ENCODE data around the gene EPS8L3.
"Not testable (repeated sequence)": the region's sequence is repeated elsewhere in the genome, so short reads cannot be mapped to it uniquely, and the experiment has no call there.

The EPS8L3 gene

GRCh38 chr1:109770331-109771095 lies 6.8 kb upstream of the EPS8L3 start:
- intact Hi-C loops (cut with DNase I), result no loop called here
- DNase-seq, result peak; percentile 23 to 89 (median 71)

- intact Hi-C loops (cut with DNase I), result no loop called here
- DNase-seq, result peak in 9 of 42 donors; percentile 0 to 27 (median 6)
These were observed 5.8 kb upstream of the EPS8L3 start for GRCh38 chr1:109769330-109770078.

- intact Hi-C loops (cut with DNase I), result no loop called here
- peak in 12 of 42 donors; percentile 2 to 38 (median 14) for DNase-seq
These were observed 5.1 kb upstream of the EPS8L3 start for GRCh38 chr1:109768820-109769219.

- DNase-seq, result peak in 12 of 42 donors; percentile 0 to 23 (median 3)
- intact Hi-C loops (cut with DNase I), result no loop called here
These were observed 4.6 kb upstream of the EPS8L3 start for GRCh38 chr1:109768335-109768650.

- intact Hi-C loops (cut with DNase I), result no loop called here
- DNase-seq, result peak in 16 of 42 donors; percentile 1 to 30 (median 6)
These were observed 4.1 kb upstream of the EPS8L3 start for GRCh38 chr1:109767637-109768334.

- intact Hi-C loops (cut with DNase I), result not testable (repeated sequence)
These were observed 3.4 kb upstream of the EPS8L3 start for GRCh38 chr1:109766991-109767636.

GRCh38 chr1:109765896-109766615 lies 2.3 kb upstream of the EPS8L3 start:
- intact Hi-C loops (cut with DNase I), result no loop called here
- peak in 16 of 42 donors; percentile 1 to 32 (median 8) for DNase-seq

More at GRCh38 chr1:109766991-109767636, 3.4 kb upstream of the EPS8L3 start:
- DNase-seq, result peak in 18 of 42 donors; percentile 1 to 43 (median 22)

- peak in 9 of 42 donors; percentile 2 to 28 (median 8) for DNase-seq
- intact Hi-C loops (cut with DNase I), result no loop called here
These were observed 1.7 kb upstream of the EPS8L3 start for GRCh38 chr1:109765483-109765815.

- intact Hi-C loops (cut with DNase I), result no loop called here
These were observed 1.1 kb upstream of the EPS8L3 start for GRCh38 chr1:109764561-109765482.

GRCh38 chr1:109762821-109763645 lies 690 bp downstream of the EPS8L3 start:
- peak in 16 of 42 donors; percentile 4 to 42 (median 14) for DNase-seq
- intact Hi-C loops (cut with DNase I), result no loop called here

More at GRCh38 chr1:109764561-109765482, 1.1 kb upstream of the EPS8L3 start:
- DNase-seq, result peak in 14 of 42 donors; percentile 0 to 35 (median 8)

- peak in 15 of 42 donors; percentile 2 to 30 (median 8) for DNase-seq
- intact Hi-C loops (cut with DNase I), result no loop called here
These were observed 1.6 kb downstream of the EPS8L3 start for GRCh38 chr1:109762039-109762585.

GRCh38 chr1:109761227-109762038 lies 2.3 kb downstream of the EPS8L3 start:
- intact Hi-C loops (cut with DNase I), result no loop called here
- peak in 18 of 42 donors; percentile 1 to 57 (median 20) for DNase-seq

GRCh38 chr1:109760581-109761226 lies 3.0 kb downstream of the EPS8L3 start:
- peak in 12 of 42 donors; percentile 1 to 29 (median 7) for DNase-seq
- intact Hi-C loops (cut with DNase I), result no loop called here

- peak in 14 of 42 donors; percentile 3 to 41 (median 10) for DNase-seq
These were observed 4.0 kb downstream of the EPS8L3 start for GRCh38 chr1:109759513-109760334.

More at GRCh38 chr1:109759513-109760334, 4.0 kb downstream of the EPS8L3 start:
- intact Hi-C loops (cut with DNase I), result no loop called here
